Dermis microvascular lymphatic vessel endothelial cell (primary cell): ENCODE data around the gene ATP10D. TPM values are rescaled to one million over a fixed set of nuclear protein-coding genes. Genes with fewer than 3 reads are reported as not detected.
A peak's percentile ranks its signal among the peaks of the same experiment; 100 is the strongest.

ENCODE experiments used
- DNase-seq, 2 donors: peaks; one replicate each; pipeline versions ENCODE4 v3.0.0 to v3.0.0-alpha.2; 2010; ENCODE audit warnings: low read depth in 2 of 2
- total RNA-seq: library from RNA; depleted of rRNA; stranded (reverse); fragments of >200 nt; gene quantifications from 2 replicates; pipeline ENCODE4 v1.2.1, GENCODE V29; 2014

Gene ATP10D
- total RNA-seq, 1 donor from 2014 or later = 22.3 TPM

GRCh38 chr4:47579235-47579634, 94.2 kb downstream of the ATP10D start:
- no peak for DNase-seq

DNA sequence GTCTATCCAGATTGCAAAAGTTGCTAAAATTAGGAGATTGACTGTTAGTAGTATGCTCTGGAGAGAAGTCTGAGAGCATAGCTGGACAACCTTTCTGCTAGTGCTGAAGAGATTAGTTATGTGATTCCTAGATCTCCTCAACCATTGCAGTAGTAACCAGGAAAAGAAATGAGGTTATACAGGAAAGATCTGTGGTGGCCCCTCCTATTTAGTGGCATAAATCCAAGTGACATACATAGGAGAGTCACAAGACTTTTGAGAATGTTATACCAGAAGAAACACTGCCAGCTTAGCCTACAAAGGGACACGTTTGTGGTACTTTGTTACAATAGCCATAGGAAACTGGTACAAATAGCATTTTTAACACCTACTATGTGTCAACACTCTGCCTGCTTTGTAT, 105.2 kb downstream of the ATP10D start:
- DNase-seq = no peak

DNA sequence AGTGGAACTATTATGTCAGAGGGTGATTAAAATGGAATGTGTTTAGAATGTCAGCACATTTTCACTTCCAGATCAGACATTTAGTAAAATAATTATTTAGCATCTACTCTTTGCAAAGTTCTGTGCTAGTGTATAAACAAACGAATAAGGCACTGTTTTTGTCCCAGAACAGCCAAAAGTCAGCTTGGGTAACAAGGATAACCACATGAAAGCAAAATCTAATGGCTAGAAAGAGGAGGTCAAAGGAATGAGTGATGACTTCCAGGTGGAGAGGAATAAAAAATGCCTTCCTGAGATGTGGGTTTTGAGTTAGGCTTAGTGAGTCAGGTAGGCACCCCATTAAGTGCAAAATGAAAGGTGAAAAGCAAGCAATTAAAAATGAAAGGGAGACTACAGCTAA, 112.6 kb downstream of the ATP10D start:
- no peak for DNase-seq

DNA sequence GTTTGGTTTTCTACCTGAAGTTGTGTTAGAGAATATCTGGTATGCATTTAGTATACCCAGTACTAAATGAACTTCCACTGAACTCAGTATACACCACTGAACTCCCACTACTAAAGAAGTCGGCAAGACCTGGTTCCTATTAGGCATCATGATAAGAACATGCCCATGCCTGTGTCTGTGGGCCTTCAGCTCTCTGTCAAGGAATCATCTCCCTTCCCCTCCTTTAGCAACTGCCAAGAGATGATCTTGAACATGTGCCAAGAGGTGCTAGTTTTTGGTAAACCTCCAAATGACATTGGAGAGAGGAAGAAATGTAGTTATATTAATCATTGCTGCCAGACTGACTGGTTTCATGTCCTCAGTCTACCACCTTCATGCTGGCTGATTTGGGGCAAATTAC, 113.2 kb downstream of the ATP10D start:
- DNase-seq = no peak

GRCh38 chr4:47598896-47599295, 113.8 kb downstream of the ATP10D start:
- no peak for DNase-seq

GRCh38 chr4:47606482-47606881, 121.4 kb downstream of the ATP10D start:
- DNase-seq = no peak

DNA sequence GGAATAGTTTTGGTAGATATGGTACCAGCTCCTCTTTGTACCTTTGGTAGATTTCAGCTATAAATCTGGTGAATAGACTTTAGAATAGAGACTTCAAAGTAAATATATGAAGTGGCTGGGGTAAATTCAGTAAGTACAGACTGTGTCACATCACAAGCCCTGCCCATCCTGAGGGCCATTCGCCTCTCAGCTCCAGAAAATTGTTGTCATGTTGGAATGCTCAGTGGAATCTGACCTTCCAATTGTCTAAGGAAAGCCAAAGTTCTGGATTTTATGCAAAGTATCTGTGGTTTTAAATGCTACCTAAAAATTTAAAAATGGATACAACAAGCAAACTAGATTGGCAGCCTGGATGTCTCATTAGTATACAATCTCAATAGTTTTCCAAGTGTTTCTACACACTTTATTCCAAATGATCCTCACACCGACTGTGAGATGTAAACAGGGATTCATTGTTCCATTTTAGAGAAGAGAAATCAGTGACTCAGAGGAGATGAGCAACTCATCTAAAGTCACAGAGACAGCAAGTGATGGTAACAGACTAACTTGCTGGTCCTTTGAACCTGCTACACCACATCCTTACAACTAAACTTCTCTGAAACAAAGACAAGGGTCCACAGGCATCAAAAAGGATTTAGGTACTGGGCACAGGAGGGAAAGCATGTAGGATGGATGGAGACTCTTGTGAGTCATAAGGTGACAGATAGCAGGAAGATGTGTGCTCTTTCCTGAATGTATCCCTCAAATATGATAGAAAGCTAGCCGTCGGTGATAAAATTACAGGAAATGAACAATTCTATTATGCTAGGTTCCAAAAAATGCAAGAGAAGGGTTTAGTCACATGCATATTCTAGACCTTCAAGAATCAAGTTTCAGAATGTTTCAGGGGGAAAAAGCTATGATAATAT, 127.3 kb downstream of the ATP10D start:
- DNase-seq = peak in 1 of 2 donors; percentile 4

DNA sequence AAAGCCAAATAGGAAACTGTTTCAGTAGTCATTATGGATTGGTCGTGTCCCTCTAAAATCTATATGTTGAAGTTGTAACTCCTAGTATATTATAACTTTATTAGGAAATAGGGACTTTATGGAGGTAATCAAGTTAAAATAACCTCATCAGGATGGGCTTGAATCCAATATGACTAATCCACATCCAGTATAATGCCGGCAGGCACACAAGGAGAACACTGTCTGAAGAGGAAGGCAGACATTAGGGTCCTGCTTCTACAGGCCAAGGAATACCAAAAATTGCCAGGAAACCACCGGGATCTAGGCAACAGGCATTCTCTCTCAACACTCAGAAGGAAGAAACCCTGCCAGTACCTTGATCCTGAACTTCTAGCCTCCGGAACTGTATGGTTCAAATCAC, 130.3 kb downstream of the ATP10D start:
- no peak for DNase-seq

DNA sequence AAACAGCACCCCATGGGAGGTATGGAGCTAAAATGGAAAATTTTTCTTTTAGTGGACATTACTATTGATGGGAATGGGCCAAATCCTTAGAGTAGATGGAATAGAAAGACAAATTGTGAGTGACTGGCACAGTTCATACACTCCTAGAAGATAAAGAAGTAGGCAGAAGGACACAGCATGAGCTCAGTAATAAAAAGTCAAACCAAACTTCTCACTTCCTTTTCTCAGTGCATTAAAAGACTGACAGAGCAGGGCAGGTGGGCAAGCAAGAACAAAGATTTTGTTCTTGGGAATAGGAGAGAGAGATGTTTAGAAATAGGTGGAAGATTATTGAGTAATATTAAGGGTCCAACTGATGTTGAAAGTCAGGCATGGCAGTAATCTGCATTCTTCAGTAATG, 132.5 kb downstream of the ATP10D start:
- no peak for DNase-seq

- no peak for DNase-seq
These were observed 134.6 kb downstream of the ATP10D start for GRCh38 chr4:47619691-47620090.

- DNase-seq = no peak
These were observed 136.1 kb downstream of the ATP10D start for GRCh38 chr4:47621181-47621580.

DNA sequence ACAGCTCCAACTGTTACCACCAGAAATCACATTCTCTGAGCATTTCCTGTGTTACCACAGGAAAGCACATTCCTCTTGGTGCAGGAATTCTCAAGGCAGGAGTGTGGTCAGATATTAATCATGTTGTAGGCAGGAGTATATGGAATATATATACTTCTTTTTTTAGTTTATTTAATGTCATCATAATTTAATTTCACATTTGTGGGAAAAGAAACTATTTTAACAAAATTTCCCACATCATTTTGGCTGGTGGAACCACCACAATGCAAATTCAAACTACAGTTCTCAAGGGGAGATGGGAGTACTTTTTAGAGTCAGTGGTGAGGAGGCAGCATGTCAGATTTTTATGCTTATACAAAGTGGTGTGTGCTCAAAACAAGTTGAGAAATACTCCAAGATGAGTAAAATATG, 139.0 kb downstream of the ATP10D start:
- peak in 1 of 2 donors; percentile 3 for DNase-seq

DNA sequence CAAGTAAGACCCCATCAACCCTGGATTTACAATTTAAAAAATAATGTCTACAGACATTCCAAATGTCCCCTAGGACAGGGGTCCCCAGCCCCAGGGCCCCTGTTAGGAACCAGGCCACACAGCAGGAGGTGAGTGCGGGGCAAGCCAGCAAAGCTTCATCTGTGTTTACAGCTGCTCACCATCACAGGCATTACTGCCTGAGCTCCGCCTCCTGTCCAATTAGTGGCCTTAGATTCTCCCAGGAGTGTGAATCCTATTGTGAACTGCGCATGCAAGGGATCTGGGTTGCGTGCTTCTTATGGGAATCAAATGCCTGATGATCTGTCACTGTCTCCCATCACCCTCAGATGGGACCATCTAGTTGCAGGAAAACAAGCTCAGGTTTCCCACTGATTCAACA, 146.1 kb downstream of the ATP10D start:
- DNase-seq = no peak

DNA sequence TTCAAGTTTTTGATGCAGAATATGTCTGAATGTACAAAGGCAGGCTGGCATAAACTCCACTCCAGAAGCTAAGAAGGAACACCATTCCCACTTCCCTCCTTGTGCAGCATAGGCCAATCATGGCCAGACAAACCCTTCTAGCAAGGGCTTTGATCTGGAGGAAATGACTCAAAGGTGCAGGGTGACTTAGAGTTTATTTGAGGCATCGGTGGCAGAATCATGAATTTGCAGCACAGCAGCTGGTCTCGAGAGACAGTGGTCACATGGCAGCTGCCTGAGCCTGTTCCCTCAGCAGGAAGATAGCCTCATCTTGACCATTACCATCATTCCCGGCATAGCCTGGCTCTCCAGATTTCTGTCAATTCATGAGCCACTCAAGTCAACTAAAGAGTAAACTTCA, 154.5 kb downstream of the ATP10D start:
- peak in 1 of 2 donors; percentile 33 for DNase-seq

DNA sequence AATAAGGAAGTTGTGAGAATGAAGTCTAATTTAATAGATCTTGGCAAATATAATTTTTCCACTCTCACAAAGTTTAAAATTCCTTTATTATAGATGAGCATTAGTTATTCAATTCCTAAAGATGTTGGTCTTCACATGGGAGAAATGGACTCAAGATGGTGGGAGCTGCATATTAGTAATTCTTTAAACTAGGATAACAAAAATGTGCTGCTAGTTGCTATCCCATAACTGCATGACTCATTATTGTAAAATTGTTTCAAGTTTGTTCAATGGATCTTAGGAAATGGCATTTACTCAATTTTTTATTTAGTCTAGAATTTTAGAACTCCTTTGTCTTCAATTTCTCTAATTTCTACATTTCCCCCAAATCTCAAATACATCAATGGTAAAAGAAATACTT, 155.8 kb downstream of the ATP10D start:
- DNase-seq = no peak

- DNase-seq = no peak
These were observed 156.7 kb downstream of the ATP10D start for GRCh38 chr4:47641755-47642154.

DNA sequence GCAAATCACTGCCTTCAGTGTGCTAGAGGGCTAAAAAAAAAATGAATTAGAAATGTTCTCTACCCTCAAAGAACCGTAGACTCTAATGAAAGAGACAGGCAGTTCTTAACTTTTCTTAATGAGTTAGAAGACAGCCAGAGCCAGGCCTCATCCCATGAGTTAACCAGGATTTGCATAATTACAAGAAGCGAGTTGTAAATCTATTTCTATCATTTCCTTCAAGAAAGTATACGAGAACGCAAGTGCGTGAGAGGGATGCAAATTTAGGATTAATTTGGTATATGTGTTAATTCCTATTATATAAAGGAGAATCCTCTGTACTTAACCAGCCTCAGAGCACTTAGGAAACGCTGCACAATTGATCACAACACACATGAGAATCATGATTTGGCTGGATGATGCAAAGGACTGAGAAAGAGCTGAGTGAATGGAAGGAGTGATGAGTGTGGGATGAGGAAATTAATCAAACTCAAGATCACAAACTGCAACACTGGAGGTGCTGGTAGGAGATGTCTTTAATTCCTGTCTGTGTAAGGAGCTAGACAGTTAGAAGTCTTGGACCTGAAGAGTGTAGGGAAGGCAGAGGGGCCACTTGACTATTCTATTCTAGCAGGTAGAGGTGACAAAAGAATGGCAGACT, 157.2 kb downstream of the ATP10D start:
- no peak for DNase-seq

Other genes with a start within 250 kb of the ATP10D start
- 13.1 and 18.6 TPM in 2 replicates for gene COMMD8, start 21.6 kb upstream of the ATP10D start, total RNA-seq